ENCODE data around the gene CYSRT1. TPM values are rescaled to one million over a fixed set of nuclear protein-coding genes. Genes with fewer than 3 reads are reported as not detected.

The CYSRT1 gene
- polyA plus RNA-seq, 1 of the 3 experiments (the other 2 are of a cell fraction) = 2.1 TPM

DNA sequence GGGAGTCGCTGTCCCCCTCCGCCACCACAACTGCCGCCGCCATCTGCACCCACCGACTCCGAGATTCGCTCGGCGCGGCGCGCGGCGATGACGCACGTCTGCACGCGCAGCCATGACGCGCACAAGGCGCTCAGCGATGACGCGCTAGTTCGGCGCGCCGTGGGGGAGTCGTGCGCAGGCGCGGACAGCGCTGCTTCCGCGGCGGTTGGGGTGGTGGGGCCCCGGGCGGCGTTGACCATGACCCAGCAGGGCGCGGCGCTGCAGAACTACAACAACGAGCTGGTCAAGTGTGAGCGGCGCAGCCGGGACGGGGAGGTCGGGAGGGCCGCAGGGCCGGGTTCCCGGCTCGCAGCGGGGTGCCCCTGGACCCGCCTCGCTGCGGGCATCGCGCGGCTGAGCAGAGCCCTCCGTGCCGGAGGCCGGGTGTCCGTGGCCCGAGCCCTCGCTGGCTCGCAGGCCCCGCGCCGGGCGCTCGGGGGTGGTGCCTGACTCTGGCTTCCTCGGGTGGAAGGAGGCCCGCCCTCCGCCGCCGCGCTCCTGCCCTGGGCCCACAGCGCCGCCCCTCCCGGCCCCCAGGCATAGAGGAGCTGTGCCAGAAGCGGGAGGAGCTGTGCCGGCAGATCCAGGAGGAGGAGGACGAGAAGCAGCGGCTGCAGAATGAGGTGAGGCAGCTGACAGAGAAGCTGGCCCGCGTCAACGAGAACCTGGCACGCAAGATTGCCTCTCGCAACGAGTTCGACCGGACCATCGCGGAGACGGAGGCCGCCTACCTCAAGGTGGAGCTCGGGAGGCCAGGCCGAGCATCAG, 36.3 kb upstream of the CYSRT1 start, which contains the start of the genes ANAPC2 and SSNA1 (continued):
- TF ChIP-seq, protein P1, sequence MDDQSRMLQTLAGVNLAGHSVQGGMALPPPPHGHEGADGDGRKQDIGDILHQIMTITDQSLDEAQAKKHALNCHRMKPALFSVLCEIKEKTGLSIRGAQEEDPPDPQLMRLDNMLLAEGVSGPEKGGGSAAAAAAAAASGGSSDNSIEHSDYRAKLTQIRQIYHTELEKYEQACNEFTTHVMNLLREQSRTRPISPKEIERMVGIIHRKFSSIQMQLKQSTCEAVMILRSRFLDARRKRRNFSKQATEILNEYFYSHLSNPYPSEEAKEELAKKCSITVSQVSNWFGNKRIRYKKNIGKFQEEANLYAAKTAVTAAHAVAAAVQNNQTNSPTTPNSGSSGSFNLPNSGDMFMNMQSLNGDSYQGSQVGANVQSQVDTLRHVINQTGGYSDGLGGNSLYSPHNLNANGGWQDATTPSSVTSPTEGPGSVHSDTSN (IDR thresholded peaks at IDR 0.05) = no peak; the same call in 1 of the 2 replicates
- TF ChIP-seq, protein P2, sequence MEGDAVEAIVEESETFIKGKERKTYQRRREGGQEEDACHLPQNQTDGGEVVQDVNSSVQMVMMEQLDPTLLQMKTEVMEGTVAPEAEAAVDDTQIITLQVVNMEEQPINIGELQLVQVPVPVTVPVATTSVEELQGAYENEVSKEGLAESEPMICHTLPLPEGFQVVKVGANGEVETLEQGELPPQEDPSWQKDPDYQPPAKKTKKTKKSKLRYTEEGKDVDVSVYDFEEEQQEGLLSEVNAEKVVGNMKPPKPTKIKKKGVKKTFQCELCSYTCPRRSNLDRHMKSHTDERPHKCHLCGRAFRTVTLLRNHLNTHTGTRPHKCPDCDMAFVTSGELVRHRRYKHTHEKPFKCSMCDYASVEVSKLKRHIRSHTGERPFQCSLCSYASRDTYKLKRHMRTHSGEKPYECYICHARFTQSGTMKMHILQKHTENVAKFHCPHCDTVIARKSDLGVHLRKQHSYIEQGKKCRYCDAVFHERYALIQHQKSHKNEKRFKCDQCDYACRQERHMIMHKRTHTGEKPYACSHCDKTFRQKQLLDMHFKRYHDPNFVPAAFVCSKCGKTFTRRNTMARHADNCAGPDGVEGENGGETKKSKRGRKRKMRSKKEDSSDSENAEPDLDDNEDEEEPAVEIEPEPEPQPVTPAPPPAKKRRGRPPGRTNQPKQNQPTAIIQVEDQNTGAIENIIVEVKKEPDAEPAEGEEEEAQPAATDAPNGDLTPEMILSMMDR (IDR thresholded peaks at IDR 0.05) = peak; percentile 47
- TF ChIP-seq, protein P3, sequence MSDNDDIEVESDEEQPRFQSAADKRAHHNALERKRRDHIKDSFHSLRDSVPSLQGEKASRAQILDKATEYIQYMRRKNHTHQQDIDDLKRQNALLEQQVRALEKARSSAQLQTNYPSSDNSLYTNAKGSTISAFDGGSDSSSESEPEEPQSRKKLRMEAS (IDR thresholded peaks at IDR 0.05; ENCODE audit: low read depth) = peak; percentile 52; the same call in 1 of the 2 replicates
- TF ChIP-seq IRF3 (IDR thresholded peaks at IDR 0.05; ENCODE audit: low read depth, low read length) (no peak), POLR2AphosphoS5 (IDR thresholded peaks at IDR 0.05; ENCODE audit: low read depth, low read length) (peak; percentile 87)
- TF ChIP-seq, protein P4, sequence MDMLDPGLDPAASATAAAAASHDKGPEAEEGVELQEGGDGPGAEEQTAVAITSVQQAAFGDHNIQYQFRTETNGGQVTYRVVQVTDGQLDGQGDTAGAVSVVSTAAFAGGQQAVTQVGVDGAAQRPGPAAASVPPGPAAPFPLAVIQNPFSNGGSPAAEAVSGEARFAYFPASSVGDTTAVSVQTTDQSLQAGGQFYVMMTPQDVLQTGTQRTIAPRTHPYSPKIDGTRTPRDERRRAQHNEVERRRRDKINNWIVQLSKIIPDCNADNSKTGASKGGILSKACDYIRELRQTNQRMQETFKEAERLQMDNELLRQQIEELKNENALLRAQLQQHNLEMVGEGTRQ (IDR thresholded peaks at IDR 0.05; ENCODE audit: borderline replicate concordance, low read depth, low read length) = no peak

GRCh38 chr9:137189297-137190295, 35.4 kb upstream of the CYSRT1 start:
- no peaks in the 10 kb centered on the region for H3K27me3 ChIP-seq (ENCODE audit: insufficient read depth)
- H3K79me2 ChIP-seq (ENCODE audit: insufficient read depth) = peaks cover 64% of the 10 kb centered on the region
- H3K9ac ChIP-seq = peak overlapping the region; percentile 85
- peak overlapping the region; percentile 99 for H3K4me2 ChIP-seq
- WGBS (ENCODE audit: low lambda C conversion rate) = 33% methylated on average over 18 of the region's 23 CpGs
- peaks cover 16% of the 10 kb centered on the region for H3F3A ChIP-seq (replicated peaks; ENCODE audit: insufficient read depth)
- H3K36me3 ChIP-seq (replicated peaks in 1 of 2; ENCODE audit: control insufficient read depth in 1 of 2, insufficient read depth in 2 of 2, low read length in 1 of 2) = peaks cover 3 to 32% of the 10 kb centered on the region in 2 experiments
- peaks cover 34% of the 10 kb centered on the region for H4K20me1 ChIP-seq (ENCODE audit: insufficient read depth)
- ChIA-PET POLR2A (interaction anchor here (0.7 to 2.7 kb wide), 8 partner anchors 9 to 60 kb away, joined by 3 to 20 read pairs (median 6); partner anchors contain the start of genes GRIN1, NDOR1, RNF224 and TMEM203), CTCF (interaction anchor here (0.8 to 3.5 kb wide), 21 partner anchors 8 to 347 kb away, joined by 3 to 24 read pairs (median 4); partner anchors contain the start of genes CYSRT1, LRRC26, NDOR1 and RNF224)
- no peak overlapping the region for H2AFZ ChIP-seq (ENCODE audit: low read depth)
- H3K4me3 ChIP-seq (ENCODE audit: low read depth in 2 of 2, low read length in 1 of 2) = peak overlapping the region; percentile 71 to 84
- H3K9me2 ChIP-seq = no peaks in the 10 kb centered on the region
- peaks cover 12 to 33% of the 10 kb centered on the region in 2 experiments; a peak in 3 of 4 replicates for H3K4me1 ChIP-seq (ENCODE audit: control insufficient read depth in 1 of 2, insufficient read depth in 2 of 2, low read depth in 1 of 2, low read length in 1 of 2)
- peak; percentile 72 for DNase-seq
- H3K27ac ChIP-seq (ENCODE audit: low read depth in 2 of 2, low read length in 1 of 2) = peak overlapping the region; percentile 91 to 95
- TF ChIP-seq EZH2phosphoT487 (IDR thresholded peaks at IDR 0.05; ENCODE audit: borderline replicate concordance, low read depth) = no peak
- TF ChIP-seq, protein P2 (IDR thresholded peaks at IDR 0.05) = 0 out of 2 replicates have a peak, but pooled peaks have one; percentile 2
- no peaks in the 10 kb centered on the region for H3K9me3 ChIP-seq
